Brain pericyte (primary cell): ENCODE results near the gene RABGEF1.
"Not testable (repeated sequence)": the region's sequence is repeated elsewhere in the genome, so short reads cannot be mapped to it uniquely, and the experiment has no call there.

Source experiments
- DNase-seq: peaks from one replicate; pipeline ENCODE4 v3.0.0-alpha.2; 2012; ENCODE audit warnings: low read depth, low spot score

RABGEF1 gene

GRCh38 chr7:66735154-66735553 lies 5.4 kb upstream of the RABGEF1 start:
- DNase-seq, result no peak

GRCh38 chr7:66735850-66736249 lies 4.7 kb upstream of the RABGEF1 start:
- no peak for DNase-seq

- no peak for DNase-seq
Measured at GRCh38 chr7:66736892-66737291, 3.6 kb upstream of the RABGEF1 start.

GRCh38 chr7:66737667-66738066 lies 2.9 kb upstream of the RABGEF1 start:
- DNase-seq, result no peak

- no peak for DNase-seq
Measured at GRCh38 chr7:66739477-66739876, 1.1 kb upstream of the RABGEF1 start.

- no peak for DNase-seq
Measured at GRCh38 chr7:66739953-66740301, 606 bp upstream of the RABGEF1 start.

GRCh38 chr7:66740980-66741709 lies 612 bp downstream of the RABGEF1 start:
- DNase-seq, result not testable (repeated sequence)

- no peak for DNase-seq
Measured at GRCh38 chr7:66741710-66742049, 1.1 kb downstream of the RABGEF1 start.

- DNase-seq, result not testable (repeated sequence)
Measured at GRCh38 chr7:66742298-66742697, 1.8 kb downstream of the RABGEF1 start.

GRCh38 chr7:66743920-66744319 lies 3.4 kb downstream of the RABGEF1 start:
- DNase-seq, result no peak

GRCh38 chr7:66747385-66747784 lies 6.9 kb downstream of the RABGEF1 start:
- no peak for DNase-seq

- DNase-seq, result no peak
Measured at GRCh38 chr7:66747881-66748511, 7.5 kb downstream of the RABGEF1 start.

- no peak for DNase-seq
Measured at GRCh38 chr7:66748791-66749190, 8.3 kb downstream of the RABGEF1 start.

- no peak for DNase-seq
Measured at GRCh38 chr7:66751945-66752344, 11.4 kb downstream of the RABGEF1 start.

- DNase-seq, result no peak
Measured at GRCh38 chr7:66754541-66754940, 14.0 kb downstream of the RABGEF1 start.

GRCh38 chr7:66755059-66755458 lies 14.5 kb downstream of the RABGEF1 start:
- not testable (repeated sequence) for DNase-seq

GRCh38 chr7:66756227-66756626 lies 15.7 kb downstream of the RABGEF1 start:
- not testable (repeated sequence) for DNase-seq

- no peak for DNase-seq
Measured at GRCh38 chr7:66756889-66757288, 16.4 kb downstream of the RABGEF1 start.

GRCh38 chr7:66757939-66758338 lies 17.4 kb downstream of the RABGEF1 start:
- DNase-seq, result no peak

- DNase-seq, result no peak
Measured at GRCh38 chr7:66758950-66759628, 18.6 kb downstream of the RABGEF1 start.

GRCh38 chr7:66763183-66763582 lies 22.6 kb downstream of the RABGEF1 start:
- DNase-seq, result not testable (repeated sequence)

- DNase-seq, result not testable (repeated sequence)
Measured at GRCh38 chr7:66763633-66764355, 23.3 kb downstream of the RABGEF1 start.
